Urinary bladder (tissue), 4 donors: ENCODE results near the gene CNNM4. TPM values are rescaled to one million over a fixed set of nuclear protein-coding genes. Genes with fewer than 3 reads are reported as not detected.
"Not testable (repeated sequence)": the region's sequence is repeated elsewhere in the genome, so short reads cannot be mapped to it uniquely, and the experiment has no call there.

Source experiments
- DNase-seq: peaks from one replicate; pipeline ENCODE4 v3.0.0-alpha.2; 2015; ENCODE audit errors: extremely low spot score
- H3K27ac ChIP-seq: one replicate; pipeline ENCODE4 v1.5.1; 2013; ENCODE audit warnings: low read depth, mild to moderate bottlenecking, moderate library complexity
- H3K36me3 ChIP-seq: one replicate; pipeline ENCODE4 v1.6.1; 2013; ENCODE audit warnings: mild to moderate bottlenecking, moderate library complexity; ENCODE audit not compliant: insufficient read depth
- H3K4me1 ChIP-seq: one replicate; pipeline ENCODE4 v1.6.1; 2013; ENCODE audit warnings: mild to moderate bottlenecking, moderate library complexity; ENCODE audit not compliant: insufficient read depth
- H3K4me3 ChIP-seq: one replicate; pipeline ENCODE4 v1.5.1; 2013; ENCODE audit warnings: low read depth, low read length
- WGBS: extraction: QIAGEN DNeasy Blood & Tissue Kit; methylation state at CpG from one replicate; pipeline ENCODE4 v1.1.7; 2013; 5-methylcytosine and 5-hydroxymethylcytosine counted together
- polyA plus RNA-seq: library from polyadenylated mRNA; stranded (reverse); fragments of 200-250 nt; gene quantifications from one replicate; pipeline ENCODE4 v1.2.3, GENCODE V29; 2013
- total RNA-seq: library from RNA; depleted of rRNA; stranded (reverse); fragments of >200 nt; gene quantifications from one replicate; pipeline ENCODE4 v1.2.3, GENCODE V29; 2014
- donor health status: healthy with polysubstance abuse.
- donor health status: healthy.

Gene CNNM4
- total and polyA plus RNA-seq, 2 donors, result 4.8 to 5.8 TPM

DNA sequence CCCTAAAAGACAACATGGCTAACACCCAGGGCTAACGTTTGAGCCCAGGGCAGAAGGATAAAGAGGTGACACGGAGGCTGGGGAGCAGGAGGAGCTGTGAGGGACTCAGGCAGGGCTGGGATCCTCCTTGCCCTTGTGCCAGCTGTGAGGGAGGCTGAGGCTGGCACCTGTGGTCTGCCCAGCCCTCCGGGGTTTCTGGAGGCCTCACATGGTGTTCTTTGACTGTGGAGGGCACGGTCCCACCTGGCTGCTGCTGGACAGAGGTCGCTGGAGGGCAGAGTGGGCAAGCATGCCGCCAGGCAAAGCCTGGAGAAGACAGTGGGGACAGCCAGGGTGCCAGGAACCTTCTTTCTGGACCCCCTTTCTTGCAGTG, 28.5 kb downstream of the CNNM4 start:
- no peak overlapping the region for H3K27ac ChIP-seq
- peaks cover 3% of the 10 kb centered on the region for H3K4me1 ChIP-seq
- WGBS, result 84% methylated on average over 6 of the region's 6 CpGs
- H3K36me3 ChIP-seq, result no peaks in the 10 kb centered on the region
- no peak for DNase-seq
- no peak overlapping the region for H3K4me3 ChIP-seq

DNA sequence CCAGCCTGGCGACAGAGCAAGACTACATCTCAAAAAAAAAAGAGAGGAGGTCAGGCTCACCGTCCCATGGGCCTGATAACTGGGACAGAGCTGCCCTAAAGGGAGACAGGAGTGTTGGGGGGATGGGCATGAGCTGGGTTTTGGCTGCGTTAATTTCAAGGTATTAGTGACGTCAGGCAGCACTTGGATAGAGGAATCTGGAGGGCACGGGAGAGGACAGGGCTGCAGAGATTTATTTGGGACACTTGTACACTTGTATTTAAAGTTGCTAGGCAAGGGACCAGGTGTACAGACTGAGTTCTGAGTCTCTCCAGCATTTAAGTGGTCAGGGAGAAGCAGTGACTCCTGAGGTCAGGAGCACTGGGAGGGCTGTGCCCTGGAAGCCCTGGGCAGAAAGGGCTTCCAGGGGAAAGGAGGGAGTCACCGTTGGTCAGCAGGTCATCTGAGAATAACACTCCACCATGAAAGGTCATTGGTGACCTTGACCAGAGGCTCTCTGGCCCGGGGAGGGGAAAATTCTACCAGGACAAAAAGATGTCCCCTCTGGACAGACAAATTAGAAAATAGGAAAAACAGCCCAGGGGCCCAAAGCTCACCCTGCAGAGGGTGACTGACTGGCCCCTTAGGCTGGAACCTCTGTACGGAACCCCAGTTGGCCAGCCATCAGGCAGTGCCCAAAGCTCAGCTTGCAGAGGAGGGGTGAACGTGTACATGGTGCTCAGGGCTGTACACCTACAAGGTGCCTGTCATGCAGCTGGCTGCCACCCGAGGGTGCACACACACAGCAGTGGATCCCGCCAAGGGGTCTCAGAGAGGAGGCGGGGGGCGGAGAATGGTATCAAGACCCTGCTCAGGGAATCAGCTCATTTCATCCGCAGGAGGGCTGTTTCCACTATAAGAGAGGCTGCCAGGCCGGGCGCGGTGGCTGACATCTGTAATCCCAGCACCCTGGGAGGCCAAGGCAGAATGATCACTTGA, 32.4 kb downstream of the CNNM4 start:
- Histone ChIP-seq H3K4me3 (no peak overlapping the region), H3K27ac (no peak overlapping the region), H3K4me1 (peaks cover 3% of the 10 kb centered on the region), H3K36me3 (peaks cover 3% of the 10 kb centered on the region)
- 86% methylated on average over 17 of the region's 17 CpGs for WGBS
- no peak for DNase-seq

DNA sequence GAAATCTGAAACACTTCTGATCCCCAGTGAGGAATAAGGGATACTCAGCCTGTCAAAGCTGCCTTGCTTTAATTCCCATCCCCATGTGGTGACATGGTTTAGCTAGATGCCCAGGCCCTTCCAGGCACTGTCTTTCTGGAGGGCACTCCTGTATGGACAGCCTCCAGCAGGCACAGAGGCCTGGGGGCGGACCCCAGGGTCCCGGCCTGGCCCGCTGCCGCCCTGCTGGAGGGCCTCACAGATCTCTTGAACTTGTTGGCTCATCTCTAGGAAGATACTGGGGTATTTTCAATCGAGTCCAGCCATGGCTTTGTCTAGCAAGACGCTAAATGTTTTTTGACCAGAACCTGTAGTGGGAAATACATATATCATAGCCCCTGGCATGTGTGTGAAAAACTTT, 34.4 kb downstream of the CNNM4 start:
- H3K27ac ChIP-seq, result no peak overlapping the region
- H3K4me3 ChIP-seq, result no peak overlapping the region
- H3K4me1 ChIP-seq, result no peaks in the 10 kb centered on the region
- peaks cover 3% of the 10 kb centered on the region for H3K36me3 ChIP-seq
- 96% methylated on average over 6 of the region's 6 CpGs for WGBS
- DNase-seq, result no peak

- WGBS, result 91% methylated on average over 6 of the region's 6 CpGs
- H3K4me1 ChIP-seq, H3K36me3 ChIP-seq, H3K27ac ChIP-seq, H3K4me3 ChIP-seq, DNase-seq: not testable (repeated sequence)
These were observed 35.8 kb downstream of the CNNM4 start for GRCh38 chr2:96796497-96796896.

- H3K27ac ChIP-seq, result no peak overlapping the region
- H3K4me3 ChIP-seq, result no peak overlapping the region
- WGBS, result 95% methylated on average over 23 of the region's 23 CpGs
- peaks cover 3% of the 10 kb centered on the region for H3K36me3 ChIP-seq
- no peak for DNase-seq
- no peaks in the 10 kb centered on the region for H3K4me1 ChIP-seq
These were observed 36.4 kb downstream of the CNNM4 start for GRCh38 chr2:96797066-96797625.

DNA sequence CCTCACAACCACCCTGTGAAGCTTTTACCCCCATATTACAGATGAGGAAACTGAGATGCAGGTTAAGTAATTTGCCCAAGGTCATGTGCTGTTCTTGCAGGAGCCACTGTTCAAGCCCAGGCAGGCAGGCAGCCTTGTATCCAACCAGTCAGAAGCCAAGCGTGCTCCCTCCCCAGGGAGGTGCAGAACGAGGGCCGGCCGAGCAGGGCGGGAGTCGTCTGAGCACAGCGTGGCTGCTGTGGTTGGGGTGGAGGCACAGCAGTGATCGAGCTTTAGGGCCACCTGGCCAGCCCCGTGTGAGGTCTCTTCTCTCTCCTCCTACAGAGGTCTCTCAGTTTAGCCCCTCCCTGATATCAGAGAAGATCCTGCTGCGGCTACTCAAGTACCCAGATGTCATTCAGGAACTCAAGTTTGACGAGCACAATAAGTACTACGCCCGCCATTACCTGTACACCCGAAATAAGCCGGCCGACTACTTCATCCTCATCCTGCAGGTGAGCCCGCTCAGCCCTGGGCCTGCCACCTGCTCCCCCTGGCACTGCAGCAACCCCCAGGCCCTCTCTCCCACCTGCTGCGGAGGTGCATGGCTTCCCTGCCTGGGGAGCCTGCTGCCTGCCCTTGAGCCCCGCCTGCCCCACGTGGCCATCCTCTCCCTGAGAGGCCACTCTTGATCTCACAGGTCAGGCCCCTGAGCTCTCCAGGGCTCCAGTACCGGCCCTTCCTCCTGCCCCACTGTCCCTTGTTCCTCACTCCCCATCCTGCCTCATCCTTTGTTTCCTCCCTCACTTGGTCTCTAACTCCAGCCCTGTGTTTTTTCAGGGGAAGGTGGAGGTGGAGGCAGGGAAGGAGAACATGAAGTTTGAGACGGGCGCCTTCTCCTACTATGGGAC, 38.3 kb downstream of the CNNM4 start:
- no peak overlapping the region for H3K4me3 ChIP-seq
- WGBS, result 90% methylated on average over 23 of the region's 23 CpGs
- peaks cover 3% of the 10 kb centered on the region for H3K36me3 ChIP-seq
- no peak for DNase-seq
- no peaks in the 10 kb centered on the region for H3K4me1 ChIP-seq
- no peak overlapping the region for H3K27ac ChIP-seq

DNA sequence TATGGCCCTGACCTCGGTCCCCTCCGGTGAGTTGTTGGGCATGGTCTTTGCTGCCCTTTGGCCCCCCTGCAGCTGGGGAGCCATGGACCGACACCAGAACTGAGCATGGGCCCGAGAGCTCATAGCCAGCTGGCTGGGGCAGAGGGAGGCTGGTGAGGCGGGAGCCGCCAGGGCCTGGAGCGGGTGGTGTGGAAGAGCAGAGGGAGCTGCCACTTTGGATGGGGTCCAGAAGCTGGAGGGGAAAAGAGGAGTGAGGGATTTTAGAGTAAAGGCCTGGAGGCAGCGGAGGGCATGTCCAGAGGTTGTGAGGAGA, 38.9 kb downstream of the CNNM4 start:
- no peaks in the 10 kb centered on the region for H3K4me1 ChIP-seq
- H3K36me3 ChIP-seq, result peaks cover 3% of the 10 kb centered on the region
- 94% methylated on average over 8 of the region's 8 CpGs for WGBS
- no peak overlapping the region for H3K4me3 ChIP-seq
- H3K27ac ChIP-seq, result no peak overlapping the region
- DNase-seq, result no peak

- H3K36me3 ChIP-seq, result peaks cover 3% of the 10 kb centered on the region
- no peak for DNase-seq
- no peak overlapping the region for H3K4me3 ChIP-seq
- no peaks in the 10 kb centered on the region for H3K4me1 ChIP-seq
- no peak overlapping the region for H3K27ac ChIP-seq
- 86% methylated on average over 27 of the region's 27 CpGs for WGBS
These were observed 39.6 kb downstream of the CNNM4 start for GRCh38 chr2:96800061-96801004.

GRCh38 chr2:96801005-96801785, 40.5 kb downstream of the CNNM4 start:
- H3K27ac ChIP-seq, result no peak overlapping the region
- 51% methylated on average over 15 of the region's 15 CpGs for WGBS
- peaks cover 3% of the 10 kb centered on the region for H3K36me3 ChIP-seq
- no peak for DNase-seq
- no peaks in the 10 kb centered on the region for H3K4me1 ChIP-seq
- H3K4me3 ChIP-seq, result no peak overlapping the region

GRCh38 chr2:96801786-96802595, 41.3 kb downstream of the CNNM4 start:
- WGBS, result 87% methylated on average over 10 of the region's 10 CpGs
- H3K4me3 ChIP-seq, result no peak overlapping the region
- no peaks in the 10 kb centered on the region for H3K4me1 ChIP-seq
- DNase-seq, result no peak
- no peak overlapping the region for H3K27ac ChIP-seq
- peaks cover 3% of the 10 kb centered on the region for H3K36me3 ChIP-seq

DNA sequence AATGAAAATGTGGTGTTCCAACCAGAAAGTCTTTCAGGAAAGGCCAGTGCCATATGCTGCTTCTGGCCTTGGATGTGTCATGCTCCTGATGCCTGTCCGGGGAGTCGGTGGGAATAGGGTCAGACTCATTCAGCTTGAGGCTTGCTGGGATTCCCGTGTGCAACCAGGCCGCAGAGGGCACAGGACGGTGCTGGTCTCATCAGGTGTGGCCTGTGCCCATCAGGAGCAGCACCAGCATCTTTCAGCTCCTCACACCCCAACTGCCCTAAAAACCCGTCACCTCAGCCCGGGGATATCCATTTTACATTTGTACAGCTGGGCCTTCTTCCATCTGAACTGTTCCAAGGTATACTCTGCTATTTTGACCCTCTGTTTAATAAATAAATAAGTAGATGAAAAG, 42.0 kb downstream of the CNNM4 start:
- H3K4me3 ChIP-seq, result no peak overlapping the region
- DNase-seq, result no peak
- H3K36me3 ChIP-seq, result peaks cover 3% of the 10 kb centered on the region
- no peak overlapping the region for H3K27ac ChIP-seq
- 95% methylated on average over 7 of the region's 7 CpGs for WGBS
- no peaks in the 10 kb centered on the region for H3K4me1 ChIP-seq

DNA sequence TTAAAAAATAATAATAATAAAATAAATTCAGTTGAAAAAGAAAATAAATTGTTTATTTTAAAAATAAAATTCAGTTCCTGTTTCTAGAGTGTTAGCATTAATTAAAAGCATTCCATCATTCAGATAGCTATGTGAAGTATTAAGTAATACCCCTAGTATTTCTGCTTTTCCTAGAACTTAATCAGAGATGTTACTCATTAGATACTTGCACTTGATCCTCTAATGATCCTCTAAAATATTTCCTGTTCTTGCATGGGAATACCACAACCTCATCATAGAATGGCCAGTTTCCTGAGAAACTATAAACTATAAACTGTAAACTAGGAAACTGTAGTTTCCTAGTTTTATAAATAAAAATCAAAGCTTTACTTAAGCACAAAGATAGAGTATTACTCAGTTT, 44.3 kb downstream of the CNNM4 start:
- Histone ChIP-seq H3K4me3 (no peak overlapping the region), H3K4me1 (no peaks in the 10 kb centered on the region), H3K27ac (no peak overlapping the region), H3K36me3 (no peaks in the 10 kb centered on the region)
- no peak for DNase-seq
